SKM-1 treated with dmso at 0.1 percent for 144 hours (cell line): ENCODE measurements around the gene FA2H.
"Not testable (repeated sequence)": the region's sequence is repeated elsewhere in the genome, so short reads cannot be mapped to it uniquely, and the experiment has no call there.

Source experiments
- DNase-seq: peaks from one replicate; lab custom pipeline; 2025; ENCODE audit not compliant: unreplicated experiment; lab: John Stamatoyannopoulos, UW

Gene FA2H

DNA sequence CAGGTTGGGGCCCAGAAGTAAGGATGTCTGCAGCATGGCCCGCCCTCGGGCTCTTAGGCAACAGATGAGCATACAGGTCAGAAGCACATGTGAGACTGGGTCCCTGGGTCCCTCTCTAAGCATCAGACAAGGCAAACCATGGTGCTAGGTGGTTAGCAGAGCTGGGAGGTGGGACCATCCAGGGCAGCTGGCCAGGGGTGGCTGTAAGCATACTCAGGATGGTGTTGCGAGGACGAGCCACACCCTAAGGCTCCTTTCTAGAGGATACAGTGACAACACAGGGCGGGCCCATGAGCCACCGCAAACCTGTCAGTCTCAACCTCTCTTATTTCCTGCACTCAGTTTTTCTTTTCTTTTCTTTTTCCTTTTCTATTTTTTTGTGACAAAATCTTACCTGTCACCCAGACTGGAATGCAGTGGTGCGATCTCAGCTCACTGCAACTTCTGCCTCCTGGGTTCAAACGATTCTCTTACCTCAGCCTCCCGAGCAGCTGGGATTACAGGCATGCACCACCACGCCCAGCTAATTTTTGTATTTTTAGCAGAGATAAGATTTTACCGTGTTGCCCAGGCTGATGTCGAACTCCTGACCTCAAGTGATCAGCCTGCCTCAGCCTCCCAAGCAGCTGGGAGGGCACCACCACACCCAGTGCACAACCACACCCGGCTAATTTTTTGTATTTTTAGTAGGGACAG lies 3.6 kb downstream of the FA2H start:
- no peak for DNase-seq

- DNase-seq = no peak
Observed at GRCh38 chr16:74769586-74770190, 4.9 kb downstream of the FA2H start.

GRCh38 chr16:74768239-74768638 lies 6.4 kb downstream of the FA2H start:
- DNase-seq = no peak

GRCh38 chr16:74767749-74768148 lies 6.9 kb downstream of the FA2H start:
- DNase-seq = no peak

DNA sequence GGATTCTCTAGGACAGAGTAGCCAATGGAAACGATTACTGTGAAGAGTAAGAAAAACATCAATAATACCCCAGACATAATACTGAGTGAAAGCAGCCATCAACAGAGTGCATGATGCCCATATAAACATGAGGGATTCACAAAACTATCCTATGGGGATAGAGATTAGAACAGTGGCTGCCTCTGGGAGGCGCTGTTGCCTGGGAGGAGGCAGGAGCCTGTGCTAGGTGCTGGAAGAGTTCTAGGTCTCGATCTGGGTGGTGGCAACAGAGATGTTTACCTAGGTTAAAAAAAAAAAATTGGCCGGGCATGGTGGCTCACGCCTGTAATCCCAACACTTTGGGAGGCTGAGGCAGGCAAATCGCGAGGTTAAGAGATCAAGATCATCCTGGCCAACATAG lies 7.9 kb downstream of the FA2H start:
- peak; percentile 5 for DNase-seq

DNA sequence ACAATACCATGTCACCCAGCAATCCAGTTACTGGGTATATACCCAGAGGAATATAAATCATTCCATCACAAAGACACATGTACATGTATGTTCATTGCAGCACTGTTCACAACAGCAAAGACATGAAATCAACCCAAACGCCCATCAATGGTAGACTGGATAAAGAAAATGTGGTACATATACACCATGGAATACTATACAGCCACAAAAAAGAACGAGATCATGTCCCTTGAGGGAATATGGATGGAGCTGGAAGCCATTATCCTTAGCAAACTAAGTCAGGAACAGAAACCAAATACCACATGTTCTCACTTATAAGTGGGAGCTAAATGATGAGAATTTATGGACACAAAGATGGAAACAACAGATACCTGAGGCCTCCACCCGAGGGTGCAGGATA lies 10.4 kb downstream of the FA2H start:
- DNase-seq = not testable (repeated sequence)

DNA sequence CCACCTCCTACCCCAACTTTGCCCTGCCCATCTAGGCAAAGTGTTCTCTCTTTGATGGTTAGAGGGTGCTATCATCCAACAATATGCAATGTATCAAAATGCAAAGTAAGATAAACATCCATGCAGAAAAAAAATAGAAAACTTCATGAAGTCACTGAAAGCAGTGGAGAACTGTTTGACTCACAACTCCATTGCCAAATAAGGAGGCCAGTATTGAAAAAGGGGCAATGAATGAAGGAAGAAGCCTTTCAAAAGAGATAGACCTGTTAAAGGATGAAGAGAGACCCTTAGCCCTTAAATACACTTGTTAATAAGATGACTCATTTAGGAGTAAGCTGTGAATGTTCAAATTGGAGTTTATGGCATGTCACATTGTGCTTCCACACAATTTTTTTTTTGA lies 13.0 kb downstream of the FA2H start:
- DNase-seq = no peak

GRCh38 chr16:74760007-74760767 lies 14.4 kb downstream of the FA2H start:
- no peak for DNase-seq

DNA sequence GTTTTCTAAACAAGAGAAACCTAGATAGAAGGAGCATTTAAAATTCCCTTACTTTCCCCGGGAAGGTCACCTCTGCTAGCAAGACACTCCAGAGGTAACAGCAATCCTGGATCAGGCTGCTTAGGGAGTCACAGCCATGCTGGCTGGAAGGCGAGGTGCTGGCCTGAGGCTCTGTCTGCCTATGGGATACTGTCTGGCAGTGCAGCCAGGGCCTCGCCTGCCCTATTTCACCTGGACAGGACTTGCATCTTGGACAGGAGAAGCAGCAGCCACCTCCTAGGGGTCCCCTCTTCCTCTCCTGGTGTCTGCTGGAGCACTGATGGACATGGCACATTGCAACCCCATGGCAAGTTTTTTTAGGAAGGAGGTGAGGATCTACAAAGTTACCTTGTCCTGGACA lies 15.1 kb downstream of the FA2H start:
- no peak for DNase-seq

DNA sequence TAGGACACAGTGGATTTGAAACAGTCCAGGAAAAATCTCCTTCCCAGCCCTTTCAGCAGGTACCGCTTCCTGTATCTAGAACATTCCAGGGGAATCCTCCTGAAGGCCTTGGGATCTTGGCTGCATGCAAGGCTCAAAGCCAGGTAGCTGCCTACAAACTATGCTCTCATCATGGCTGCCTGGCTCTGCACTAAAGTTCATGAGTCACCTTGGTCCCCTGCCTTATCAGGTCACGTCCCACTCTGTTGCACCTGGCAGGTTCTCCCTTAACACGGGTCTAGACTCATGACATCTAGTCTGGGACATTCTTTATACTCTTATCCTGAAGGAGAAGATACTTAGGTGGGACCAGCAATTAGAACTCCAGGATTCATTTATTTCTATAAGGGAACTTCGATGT lies 15.8 kb downstream of the FA2H start:
- no peak for DNase-seq

- no peak for DNase-seq
Observed at GRCh38 chr16:74757349-74757748, 17.3 kb downstream of the FA2H start.

DNA sequence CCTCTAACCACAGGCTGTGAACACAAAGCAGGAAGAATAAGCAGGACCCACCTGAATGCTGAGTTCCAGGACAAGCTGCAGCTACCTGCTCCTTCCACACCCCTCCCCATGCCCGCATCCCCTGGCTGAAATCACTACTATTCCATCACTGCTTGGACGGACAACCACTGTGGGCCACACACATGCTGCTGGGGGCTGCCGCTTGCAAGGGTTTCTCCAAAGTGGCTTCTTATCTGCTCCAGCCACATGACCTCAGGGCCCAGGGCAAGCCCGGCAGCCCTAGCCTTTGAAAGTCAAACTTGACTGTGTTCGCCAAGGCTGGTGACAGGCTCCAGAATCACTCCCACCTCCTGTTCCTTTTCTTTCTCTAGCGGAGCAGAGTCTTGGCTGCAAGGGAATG lies 18.4 kb downstream of the FA2H start:
- DNase-seq = no peak

DNA sequence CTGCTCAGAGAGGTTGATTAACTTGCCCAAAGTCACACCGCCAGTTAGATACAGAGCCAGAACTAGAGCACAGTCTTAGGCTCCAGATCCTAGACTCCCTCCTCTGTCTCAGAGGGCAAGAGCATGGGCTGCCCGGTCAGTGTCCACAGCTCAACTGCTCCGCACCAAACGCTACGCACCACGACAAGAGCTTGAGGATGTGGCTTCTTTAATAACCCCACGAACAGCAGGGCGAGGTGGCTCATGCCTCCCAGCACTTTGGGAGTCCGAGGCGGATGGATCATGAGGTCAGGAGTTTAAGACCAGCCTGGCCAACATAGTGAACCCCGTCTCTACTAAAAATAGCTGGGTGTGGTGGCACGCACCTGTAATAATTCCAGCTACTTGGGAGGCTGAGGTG lies 21.4 kb downstream of the FA2H start:
- no peak for DNase-seq

DNA sequence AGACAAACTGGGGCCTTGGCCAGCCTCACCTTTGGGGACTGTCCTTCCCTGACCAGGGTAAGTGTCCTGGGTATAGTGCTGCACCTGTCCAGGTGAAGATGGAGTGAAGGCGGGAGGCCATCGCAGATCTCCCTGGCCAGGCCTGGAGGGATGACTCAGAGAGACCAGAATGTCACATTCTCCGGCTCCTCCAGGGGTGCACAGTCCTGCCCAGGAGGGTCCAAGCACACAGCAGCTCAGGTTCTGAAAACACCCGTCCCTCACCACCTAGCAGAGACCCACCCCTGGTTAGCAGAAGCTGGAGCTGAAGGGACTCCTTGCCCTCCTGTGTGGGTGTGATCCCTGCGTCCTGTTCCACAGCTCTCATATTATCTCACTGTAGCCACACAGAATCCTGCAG lies 21.9 kb downstream of the FA2H start:
- no peak for DNase-seq

DNA sequence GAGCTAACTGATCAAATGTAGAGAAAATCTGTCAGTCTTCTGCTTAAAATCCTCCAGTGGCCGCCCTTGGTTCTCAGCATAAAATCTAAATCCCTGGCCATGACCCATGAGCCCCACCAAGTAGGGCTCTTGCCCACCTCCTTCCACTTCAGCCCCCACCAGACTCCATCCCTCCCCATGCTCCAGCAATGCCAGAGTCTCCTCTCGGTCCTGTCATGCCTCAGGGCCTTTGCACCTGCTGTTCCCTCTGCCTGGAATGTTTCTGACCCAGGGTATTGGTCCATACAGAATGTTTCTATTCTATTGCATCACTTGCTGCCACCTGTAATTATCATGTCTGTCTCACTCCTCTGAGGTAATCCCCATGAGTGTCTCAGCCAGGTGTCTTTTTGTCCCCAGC lies 22.4 kb downstream of the FA2H start:
- DNase-seq = no peak

DNA sequence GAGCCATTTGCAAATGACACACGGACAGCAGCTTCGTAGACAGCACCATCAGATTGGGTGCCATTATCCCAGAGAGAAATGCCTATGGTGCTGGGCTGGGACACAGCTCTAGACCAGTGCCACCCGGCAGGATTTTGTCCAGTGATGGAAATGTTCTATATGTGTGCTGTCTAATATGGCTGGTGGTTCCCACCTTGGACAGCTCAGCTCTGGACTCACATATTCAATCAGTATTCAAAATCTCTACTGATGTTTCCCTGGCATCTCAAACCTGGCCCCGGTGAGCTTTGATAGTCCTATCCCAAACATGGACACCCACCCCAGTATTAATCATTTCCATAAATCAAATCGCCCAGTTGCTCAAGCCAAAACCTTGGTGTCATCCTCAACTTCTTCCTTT lies 23.0 kb downstream of the FA2H start:
- no peak for DNase-seq

- DNase-seq = no peak
Observed at GRCh38 chr16:74749291-74750055, 25.1 kb downstream of the FA2H start.

DNA sequence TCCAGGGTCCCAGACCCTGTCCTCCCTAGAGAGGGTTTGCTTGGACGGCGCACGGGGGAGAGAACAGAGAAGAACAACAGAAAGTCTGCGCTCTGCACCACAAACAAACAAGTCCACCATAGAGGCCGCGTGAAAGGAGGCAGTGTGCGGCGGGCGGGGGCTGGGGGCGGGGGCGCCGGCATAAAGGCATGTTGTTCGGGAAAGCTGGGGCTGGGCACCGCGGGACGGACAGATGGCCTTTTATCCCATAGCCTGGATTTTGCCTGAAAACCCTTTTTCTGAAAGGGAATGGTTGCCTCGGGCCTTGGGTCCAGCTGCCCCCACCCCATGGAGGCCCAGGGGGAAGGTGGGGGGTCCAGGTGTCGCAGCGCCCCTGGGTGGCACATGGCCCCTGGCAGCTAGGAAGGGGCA lies 26.0 kb downstream of the FA2H start:
- DNase-seq = no peak

GRCh38 chr16:74747716-74748615 lies 26.7 kb downstream of the FA2H start:
- DNase-seq = no peak

- no peak for DNase-seq
Observed at GRCh38 chr16:74745926-74746325, 28.7 kb downstream of the FA2H start.
